NCI-H2081 (cell line): ENCODE measurements around the gene SORCS1.
"Not testable (repeated sequence)": the region's sequence is repeated elsewhere in the genome, so short reads cannot be mapped to it uniquely, and the experiment has no call there.

ENCODE experiments used
- DNase-seq, 2 experiments: peaks; one replicate each; lab custom pipeline; 2025; lab: John Stamatoyannopoulos, UW

The SORCS1 gene

DNA sequence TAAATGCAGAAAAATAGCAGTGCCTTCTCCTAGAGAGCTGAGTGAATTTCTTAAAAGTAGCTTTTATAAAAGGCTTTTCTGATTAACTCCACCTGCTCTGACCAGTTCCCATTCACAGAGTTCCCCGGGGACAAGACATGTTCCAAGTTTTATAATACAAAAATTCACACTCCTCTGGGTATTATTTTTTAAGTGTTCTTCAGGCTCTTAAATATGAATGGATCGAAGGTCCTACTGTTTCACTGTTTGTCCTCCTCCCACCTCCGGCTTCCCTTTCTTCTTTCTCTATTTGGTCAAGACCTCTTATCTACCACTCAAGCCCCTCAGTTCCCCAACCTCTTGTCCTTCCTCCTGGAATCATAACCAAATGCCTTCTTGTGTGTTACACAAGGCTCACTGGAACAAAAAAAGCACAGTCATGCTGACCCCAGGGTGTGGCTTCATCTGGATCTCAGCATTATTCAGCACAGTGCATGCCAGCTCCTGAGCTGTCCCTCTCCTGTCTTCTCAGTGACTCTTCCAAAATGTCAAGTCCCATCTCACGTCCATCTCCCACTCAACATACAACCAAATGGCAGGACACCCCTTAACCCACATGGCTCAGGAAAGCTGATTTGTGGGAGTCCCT, 222.4 kb downstream of the SORCS1 start:
- DNase-seq = no peak

DNA sequence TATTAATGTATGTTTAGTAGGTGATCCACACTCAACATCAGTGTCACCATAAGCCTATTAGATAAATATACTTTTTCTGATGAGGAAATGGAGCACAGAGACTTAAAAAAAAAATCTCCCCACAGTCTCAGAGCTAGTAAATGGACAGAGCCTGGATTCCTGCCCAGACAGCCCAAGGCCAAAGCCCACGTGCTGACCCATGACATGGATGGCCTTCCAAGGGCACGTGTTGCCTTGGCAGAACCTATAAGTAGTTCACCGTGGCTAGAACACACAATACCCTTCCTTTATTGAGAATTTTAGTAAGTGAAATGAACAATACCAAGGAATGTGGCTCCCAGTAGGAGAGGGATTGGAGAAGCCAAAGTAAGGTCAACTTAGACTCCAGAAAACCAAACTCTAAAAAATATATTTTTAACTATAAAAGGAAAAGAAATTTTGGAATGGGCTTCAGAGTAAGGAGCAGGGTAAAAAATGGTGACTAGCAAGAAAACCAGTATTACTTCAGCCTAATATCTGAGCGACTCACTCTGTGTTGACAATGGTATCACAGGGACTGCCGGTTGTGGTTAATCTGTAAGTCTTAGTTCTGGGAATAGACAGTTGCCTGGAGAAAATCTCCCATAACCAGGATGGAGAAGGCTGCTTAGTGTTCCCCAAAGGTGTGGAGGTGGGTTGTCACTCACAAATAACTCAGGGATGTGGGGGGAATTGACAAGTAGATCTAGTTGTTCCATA, 223.0 kb downstream of the SORCS1 start:
- DNase-seq = no peak

DNA sequence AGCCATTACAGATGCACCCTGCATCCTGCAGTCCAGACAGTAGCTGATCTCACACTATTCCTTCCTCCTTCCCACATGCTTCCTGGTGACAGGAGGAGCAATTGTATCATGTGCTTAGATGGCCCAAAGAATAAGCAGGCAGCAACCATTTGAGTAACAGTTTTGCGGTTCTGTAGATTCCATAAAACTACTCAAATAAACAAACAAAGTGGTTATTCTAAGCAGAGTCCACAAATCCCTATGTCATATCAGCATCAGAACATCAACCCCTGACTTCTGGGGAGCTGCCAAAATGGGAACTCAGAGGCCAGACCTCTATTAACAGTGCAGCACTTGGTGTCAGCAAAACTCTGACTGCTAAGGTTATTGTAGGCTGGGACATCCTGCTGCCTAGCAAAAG, 226.0 kb downstream of the SORCS1 start:
- DNase-seq = no peak

DNA sequence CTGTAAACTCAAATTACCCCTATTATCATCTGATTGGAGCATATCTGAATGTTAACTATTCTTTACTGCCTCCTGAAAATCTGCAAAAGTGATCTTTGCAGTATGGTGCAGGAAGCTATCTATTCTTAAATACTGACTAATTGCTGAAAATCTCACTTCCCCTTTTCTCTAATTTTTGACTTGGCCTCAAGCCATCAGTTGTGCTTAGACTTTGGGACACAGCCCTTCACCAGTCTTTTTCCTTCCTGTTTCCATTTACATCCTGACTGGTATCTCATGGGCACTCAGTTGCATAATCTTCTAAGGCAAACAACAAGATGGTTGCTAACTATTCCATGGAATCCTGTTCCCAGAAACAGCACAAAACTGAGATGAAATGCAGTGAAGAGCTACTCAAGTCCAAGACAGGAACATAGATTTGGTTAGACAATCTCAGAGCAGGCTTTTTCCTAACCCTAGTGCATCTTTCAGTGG, 228.5 kb downstream of the SORCS1 start:
- DNase-seq = no peak

DNA sequence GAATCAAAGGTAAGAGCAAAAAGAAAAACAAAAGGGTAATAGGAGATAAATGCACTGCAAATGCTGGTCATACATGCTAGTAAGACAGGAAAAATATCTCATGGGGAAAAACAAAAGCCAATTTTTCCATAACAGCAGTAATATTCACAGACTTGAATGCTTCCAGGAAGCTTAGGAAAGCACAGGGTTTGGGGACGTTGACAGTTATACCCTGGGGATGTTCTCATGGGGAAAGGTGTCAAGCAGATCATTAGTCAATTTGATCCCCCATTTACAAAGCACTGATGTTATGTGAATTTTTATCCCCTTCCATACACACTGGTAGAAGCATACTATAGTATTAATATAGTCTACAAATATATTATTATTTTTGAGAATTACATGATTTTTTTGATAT, 232.7 kb downstream of the SORCS1 start:
- DNase-seq = no peak

DNA sequence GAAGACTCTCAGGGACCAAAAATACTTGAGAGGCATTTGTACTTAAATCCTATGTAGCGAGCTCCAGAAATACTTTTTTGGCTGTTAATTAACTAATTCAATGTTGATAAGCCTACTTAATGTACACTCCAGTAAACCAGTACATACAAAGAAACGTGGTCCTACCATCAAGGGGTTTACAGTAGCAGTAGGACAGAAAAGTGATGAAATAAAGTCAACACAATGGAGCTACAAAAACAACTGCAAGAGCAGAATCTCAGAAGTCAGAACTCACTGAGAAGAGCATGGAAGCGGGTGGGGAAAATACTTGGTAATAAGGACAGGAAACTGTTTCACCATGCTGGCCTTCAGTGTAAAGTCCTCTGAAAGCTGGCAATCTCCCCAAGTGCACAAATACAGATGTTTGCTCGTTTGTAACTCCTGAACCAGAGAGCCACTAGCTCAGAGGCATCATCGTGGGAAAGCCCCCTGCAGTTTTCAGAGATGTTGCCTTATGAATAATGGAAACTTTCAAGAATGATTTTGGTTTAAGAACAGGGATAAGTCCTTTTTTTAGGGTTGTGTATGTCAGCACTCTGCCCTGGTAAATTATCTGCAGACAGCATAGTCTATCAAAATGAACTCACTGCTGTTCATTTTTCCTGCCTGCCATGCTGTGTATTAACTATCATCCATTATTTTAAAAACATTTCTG, 233.2 kb downstream of the SORCS1 start:
- DNase-seq = no peak

DNA sequence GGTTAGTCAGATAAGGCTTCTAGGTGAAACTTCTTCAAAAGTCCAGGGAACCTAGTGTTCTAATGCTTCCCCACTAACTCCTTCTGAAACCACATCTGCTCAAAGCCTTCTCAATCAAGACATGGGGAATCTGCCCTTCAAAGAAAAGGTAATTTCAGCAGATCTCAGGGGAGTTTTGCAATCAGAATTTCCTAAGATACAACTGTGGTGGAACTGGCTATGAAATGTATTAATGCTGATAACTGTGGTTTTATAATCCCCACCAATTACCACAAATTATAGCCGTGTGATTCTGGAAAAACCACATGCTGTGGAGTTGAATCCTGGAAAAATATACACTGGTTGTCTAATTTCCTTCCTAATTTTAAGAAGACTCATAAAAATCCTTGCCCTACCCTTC, 233.8 kb downstream of the SORCS1 start:
- DNase-seq = no peak

DNA sequence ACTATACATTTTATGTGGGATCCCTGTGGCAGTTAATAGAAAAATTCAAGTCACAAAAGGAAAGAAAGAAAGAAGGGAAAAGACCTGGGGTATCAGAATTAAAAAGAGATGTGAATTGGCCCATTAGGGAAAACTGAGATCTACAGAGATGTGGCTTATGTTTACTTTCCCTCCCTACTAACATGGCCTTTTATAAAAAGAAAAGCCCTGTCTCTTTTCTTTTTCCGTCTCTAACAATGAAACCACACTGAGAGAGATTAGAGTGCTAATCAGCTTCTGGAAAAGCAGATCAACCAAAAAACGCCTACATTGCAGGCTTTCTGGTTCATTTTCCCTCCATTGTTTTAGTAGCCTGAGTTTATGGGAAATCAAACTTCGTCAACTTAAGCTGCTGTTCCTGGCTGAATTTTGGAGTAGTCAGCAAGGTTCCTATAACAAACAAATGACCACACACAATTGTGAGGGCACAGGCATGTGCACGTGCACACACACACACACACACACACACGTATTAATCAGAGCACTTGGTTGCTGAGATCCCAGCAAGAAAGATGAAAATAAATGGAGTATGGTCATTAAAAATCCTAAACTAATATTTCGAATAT, 235.1 kb downstream of the SORCS1 start:
- DNase-seq = no peak

DNA sequence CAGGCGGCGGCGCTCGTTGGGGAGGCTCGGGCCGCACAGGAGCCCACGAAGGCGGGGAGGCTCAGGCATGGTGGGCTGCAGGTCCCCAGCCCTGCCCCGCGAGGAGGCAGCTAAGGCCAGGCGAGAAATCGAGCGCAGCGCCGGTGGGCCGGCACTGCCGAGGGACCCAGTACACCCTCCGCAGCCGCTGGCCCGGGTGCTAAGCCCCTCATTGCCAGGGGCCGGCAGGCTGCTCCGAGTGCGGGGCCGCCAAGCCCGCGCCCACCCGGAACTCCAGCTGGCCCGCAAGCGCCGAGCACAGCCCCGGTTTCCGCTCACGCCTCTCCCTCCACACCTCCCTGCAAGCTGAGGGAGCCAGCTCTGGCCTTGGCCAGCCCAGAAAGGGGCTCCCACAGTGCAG, 236.4 kb downstream of the SORCS1 start:
- DNase-seq = not testable (repeated sequence)

DNA sequence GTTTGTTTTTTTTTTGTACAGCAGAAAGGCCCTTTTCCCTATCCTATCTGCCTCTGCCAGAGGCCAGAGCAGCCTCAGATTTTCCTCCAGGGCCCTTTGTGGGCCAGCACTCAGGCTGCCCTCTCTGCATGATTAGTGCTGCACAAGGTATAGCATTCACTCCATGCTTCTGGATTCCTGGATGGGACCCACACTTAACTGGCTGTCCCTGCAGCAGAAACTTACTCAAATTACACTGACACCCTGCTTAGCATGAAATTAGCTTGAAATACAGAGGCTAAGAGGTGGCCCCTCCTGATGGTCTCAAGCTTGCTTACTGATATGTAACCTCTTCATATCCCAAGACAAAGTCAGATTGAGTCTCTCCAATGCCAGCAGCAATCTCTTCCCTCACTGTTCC, 239.3 kb downstream of the SORCS1 start:
- DNase-seq = no peak

DNA sequence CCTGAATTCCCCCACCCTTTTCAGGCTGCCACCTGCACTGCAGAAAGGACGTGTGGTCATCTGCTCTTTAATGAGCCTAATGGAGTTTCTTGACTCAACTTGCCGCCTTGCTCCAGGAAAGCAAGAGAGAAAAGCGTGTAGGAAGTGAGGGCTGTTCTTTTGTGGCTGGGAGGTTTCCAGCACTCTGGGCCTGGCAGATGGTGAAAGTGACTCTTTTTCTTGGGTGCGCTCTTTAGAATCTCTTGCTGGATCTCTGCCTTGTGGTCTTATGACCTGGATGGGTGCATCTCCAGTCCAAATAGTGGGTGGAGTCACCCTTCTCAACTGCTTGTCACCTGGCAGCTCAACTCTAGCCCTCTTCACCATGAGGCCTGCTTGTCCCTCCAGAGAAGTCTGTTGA, 244.0 kb downstream of the SORCS1 start:
- DNase-seq = no peak

DNA sequence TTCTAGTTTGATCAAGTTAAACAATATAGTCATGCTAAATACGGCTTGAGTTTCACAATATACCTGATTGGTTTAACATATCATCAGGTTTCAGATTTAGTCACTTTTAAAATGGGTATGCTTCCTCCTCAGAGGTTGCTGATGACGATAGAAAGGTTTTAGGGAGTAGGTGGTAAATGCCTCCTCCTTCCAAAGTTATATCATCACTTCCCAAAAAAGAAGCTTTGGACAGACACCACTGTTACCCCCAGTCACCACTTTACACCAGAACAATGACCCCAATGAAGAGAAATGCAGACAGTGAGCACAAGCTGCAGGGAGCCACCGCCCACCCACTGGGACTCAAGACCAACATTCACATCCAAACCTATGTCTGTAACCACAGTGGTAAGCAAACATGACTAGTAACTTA, 244.6 kb downstream of the SORCS1 start:
- no peak for DNase-seq

DNA sequence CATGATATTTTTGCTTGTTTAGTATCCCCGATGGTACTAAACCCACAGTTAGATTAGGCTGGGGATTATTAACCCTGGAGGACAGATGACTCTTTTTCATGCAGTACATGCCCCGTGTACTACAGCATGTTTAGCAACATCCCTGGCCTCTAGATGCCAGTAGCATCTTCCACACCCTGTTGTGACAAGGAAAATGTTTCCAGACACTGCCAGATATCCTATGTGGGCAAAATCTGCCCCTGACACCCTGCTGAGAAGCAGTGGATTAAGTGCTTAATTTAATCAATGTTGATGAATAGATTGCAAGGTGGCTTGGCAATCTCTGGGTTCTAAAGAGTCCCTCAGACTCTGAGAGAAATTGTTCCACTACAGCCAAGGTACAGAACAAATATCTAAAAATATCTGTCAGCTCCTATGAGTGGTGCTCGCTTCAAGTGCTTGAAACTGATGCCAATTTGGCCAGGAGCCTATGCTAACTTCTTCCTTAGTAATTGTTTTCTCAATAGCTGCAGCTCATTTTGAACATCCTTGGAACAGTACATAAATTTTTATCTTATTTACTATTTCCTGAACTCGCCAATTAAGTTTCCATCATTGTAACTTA, 247.0 kb downstream of the SORCS1 start:
- DNase-seq = no peak

DNA sequence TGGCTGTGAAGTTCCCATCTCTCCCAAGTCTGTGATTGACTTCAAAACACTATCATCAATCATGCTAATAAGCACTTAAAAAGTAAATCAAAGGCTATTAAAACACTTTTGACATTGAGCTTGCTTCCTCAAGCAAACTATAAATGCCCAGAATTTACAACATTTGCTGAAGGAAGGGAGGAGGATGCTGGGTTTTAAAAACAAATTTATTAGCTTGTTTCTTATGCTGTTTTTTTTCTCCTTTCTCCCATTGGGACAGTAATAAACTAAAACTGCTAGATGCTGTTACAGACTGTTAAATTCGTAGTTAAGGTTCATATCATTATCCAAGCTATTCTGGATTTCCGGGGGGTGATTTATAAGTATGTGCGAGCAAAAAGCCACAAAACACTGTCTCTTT, 250.5 kb downstream of the SORCS1 start:
- no peak for DNase-seq

DNA sequence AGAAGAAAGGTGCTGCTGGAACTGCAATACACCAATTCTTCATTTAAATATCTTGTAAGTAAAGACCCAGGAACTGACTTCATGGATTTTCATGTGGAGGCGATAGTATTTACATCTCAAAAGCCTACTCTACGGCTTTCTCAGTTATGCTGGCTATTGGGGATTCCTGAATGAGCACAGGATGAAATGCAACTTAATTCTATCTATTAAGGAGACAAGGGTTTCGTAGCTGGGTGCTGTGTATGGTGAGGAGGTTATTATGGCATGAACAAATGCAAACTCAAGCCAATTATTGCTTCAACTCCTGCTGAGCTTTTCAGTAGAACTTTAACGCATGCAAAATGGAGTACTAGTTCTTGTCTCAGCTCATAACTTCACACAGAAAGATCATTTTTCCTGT, 251.2 kb downstream of the SORCS1 start:
- DNase-seq = no peak

DNA sequence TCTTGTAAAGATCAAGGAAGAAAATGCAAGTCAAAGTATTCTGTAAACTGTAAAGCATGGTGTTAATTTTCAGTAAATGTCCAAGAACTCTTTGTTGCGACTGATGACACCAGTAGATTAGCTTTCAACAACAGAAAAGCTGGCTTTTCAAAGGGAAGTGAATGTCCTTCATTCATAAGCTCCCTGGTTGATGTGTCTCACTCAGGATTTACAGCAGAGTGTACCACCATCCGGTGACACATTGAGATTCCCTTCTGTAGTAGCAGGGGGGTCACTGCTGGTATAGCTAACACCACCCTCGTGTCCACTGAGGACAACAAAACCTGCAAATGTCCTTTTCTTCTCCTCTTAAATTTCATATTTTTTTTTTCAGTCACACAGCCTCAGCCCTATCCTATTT, 253.4 kb downstream of the SORCS1 start:
- no peak for DNase-seq

DNA sequence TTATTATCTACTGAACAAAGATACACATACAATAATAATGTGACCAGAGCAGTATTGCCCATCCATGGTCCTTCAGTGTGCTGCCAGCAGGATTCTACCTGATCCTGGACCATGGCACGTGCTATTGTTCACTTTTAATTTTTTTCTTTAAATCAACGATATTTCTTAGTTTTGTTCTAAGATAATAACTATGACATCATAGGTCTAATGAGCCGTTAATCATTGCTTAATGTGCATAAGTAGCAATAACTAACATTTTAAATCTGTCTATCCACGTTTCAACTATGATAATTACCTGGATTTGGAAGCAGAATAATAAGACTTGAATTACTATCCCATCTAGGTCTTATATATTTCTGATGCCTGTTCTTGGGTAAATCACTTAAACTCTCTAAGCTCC, 253.8 kb downstream of the SORCS1 start:
- DNase-seq = no peak

DNA sequence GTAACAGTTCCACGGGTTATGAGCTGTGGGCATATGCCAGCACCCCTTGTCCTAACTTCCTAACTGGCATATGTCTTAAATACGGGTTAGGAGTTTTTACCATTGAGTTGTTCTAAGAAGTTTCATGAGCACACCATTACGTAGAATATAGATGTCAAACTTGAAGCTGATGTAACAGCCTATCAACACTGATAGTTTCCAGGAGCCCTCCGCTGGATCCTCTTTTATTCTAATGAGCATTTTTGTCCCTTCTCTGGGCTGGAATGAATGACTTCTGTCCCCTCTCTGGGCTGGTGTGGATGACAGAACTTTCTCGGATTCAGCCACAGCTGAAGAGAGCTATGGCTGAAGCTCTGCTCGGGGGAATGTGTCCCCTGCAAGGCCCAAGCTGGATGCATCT, 256.3 kb downstream of the SORCS1 start:
- no peak for DNase-seq

DNA sequence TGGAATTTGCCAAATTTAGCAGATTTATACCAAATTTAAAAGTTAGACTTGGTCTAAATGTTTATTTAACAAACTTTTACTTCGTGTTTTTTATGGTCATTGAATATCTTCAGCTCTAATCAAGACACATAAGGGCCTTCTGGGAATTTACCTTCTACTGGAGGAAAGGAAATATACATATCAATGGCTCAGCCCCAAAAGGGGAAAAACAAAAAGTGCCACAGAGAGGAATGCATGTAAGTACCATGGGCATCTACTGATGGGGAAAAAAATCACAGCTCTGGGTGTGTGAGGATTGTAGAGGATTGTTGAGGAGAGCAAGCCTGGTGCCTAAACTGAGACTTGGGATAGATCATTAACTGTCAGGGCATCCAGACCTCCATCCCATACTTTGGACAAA, 260.3 kb downstream of the SORCS1 start:
- DNase-seq = no peak

DNA sequence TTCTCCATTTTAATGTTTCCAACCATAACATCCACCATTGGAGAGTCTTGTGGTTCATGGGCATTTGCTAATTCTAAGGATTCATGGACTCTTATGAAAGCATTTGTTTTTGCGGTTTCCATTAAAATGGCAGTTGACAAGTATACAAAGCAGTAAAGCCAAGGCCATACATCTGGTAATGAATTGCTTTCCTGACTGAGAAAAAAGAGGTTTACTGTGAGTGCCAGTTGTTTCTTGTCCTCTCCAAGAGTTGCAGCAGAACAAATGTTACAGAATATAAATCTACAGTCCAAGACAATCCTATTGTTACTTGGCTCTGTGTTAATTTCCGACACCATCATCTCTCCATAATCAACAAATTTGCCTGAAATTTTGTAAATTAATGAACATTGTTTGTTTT, 261.3 kb downstream of the SORCS1 start:
- no peak for DNase-seq

DNA sequence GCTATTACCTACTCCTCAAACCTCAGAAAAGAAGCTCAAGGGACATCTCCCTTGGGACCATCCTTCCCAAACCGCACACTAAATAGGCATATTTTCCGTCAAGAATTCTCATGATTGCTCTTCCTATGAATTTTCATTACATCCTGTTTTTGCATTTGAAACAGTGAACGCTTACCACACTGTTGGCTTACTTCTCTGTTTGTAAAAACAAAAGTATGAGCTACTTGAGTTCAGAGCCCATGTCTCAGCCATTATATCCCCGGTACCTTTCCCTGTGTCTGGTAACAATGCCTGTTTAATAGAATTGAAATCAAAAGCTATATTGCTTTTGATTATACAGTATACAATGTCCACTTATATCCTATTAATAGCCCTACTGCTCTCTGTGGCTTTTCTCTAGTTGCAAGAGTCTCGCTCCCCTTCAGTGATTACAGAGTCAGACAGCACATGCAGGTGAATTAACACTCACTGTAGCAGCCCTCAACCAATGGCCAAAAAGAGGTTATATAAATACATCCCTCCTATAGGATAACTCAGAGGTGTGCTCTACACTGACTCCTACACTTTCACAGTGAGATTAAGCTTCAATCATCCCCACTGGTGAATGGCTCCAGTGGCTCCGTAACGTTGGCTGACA, 264.4 kb downstream of the SORCS1 start:
- DNase-seq = no peak

DNA sequence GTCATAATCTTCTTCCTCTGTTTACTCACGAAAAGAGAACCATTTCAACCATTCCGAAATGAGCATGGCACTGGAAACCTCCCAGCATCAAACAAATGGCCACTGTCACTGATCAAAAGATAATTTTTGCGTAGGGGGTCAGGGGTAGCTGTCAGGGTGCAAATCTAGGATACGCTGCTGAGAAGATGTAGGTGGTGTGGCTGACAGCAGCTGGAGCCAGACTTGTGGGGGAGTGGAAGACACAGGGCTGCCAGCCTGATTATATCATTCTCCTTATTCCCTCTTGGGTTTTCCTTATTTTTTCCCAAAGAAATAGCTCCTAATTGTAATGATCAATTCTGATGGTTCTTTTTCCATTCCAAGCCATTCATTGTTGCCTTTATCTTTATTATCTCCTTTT, 266.1 kb downstream of the SORCS1 start:
- no peak for DNase-seq
